Breast epithelium (tissue), 3 donors: ENCODE results near the gene PLCH1.

Experiments used
- POLR2A ChIP-seq: fragments of 450-650 bp; IDR thresholded peaks from one replicate; pipeline ENCODE4 v1.6.1; 2016; ENCODE audit warnings: antibody characterized with exemption, mild to moderate bottlenecking, moderate library complexity
- TF ChIP-seq, protein P1 (sequence below), 3 donors: fragments of 450-650 bp; IDR thresholded peaks; one replicate each; pipeline ENCODE4 v1.5.1; 2016 to 2017; ENCODE audit warnings: antibody characterized with exemption in 3 of 3, mild to moderate bottlenecking in 3 of 3, moderate library complexity in 3 of 3

- TF ChIP-seq, protein P1, sequence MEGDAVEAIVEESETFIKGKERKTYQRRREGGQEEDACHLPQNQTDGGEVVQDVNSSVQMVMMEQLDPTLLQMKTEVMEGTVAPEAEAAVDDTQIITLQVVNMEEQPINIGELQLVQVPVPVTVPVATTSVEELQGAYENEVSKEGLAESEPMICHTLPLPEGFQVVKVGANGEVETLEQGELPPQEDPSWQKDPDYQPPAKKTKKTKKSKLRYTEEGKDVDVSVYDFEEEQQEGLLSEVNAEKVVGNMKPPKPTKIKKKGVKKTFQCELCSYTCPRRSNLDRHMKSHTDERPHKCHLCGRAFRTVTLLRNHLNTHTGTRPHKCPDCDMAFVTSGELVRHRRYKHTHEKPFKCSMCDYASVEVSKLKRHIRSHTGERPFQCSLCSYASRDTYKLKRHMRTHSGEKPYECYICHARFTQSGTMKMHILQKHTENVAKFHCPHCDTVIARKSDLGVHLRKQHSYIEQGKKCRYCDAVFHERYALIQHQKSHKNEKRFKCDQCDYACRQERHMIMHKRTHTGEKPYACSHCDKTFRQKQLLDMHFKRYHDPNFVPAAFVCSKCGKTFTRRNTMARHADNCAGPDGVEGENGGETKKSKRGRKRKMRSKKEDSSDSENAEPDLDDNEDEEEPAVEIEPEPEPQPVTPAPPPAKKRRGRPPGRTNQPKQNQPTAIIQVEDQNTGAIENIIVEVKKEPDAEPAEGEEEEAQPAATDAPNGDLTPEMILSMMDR (IDR thresholded peaks at IDR 0.05), result no peak
- TF ChIP-seq POLR2A, result no peak
Measured at GRCh38 chr3:155609586-155609985, 135.3 kb downstream of the PLCH1 start.
